Neural progenitor cell (in vitro differentiated cells): ENCODE measurements around the gene GABRE. TPM values are rescaled to one million over a fixed set of nuclear protein-coding genes. Genes with fewer than 3 reads are reported as not detected.

Source experiments
- DNase-seq: peaks from one replicate; pipeline ENCODE4 v3.0.0-alpha.2; 2016; ENCODE audit warnings: low spot score
- H2AFZ ChIP-seq: fragments of 200-600 bp; sonication (generic); replicated peaks from 2 replicates; pipeline ENCODE4 v1.6.1; 2016; ENCODE audit warnings: antibody characterized with exemption
- H3F3A ChIP-seq: fragments of 200-600 bp; sonication (generic); 2 replicates; pipeline ENCODE4 v1.6.1; 2016; ENCODE audit warnings: antibody characterized with exemption, low read depth
- H3K27ac ChIP-seq: fragments of 200-600 bp; sonication (generic); 2 replicates; pipeline ENCODE4 v1.5.1; 2016; ENCODE audit warnings: mild to moderate bottlenecking
- H3K27me3 ChIP-seq: fragments of 200-600 bp; sonication (generic); 2 replicates; pipeline ENCODE4 v1.6.1; 2016; ENCODE audit warnings: mild to moderate bottlenecking, moderate library complexity
- H3K36me3 ChIP-seq: fragments of 200-600 bp; sonication (generic); 2 replicates; pipeline ENCODE4 v1.5.1; 2016
- H3K4me1 ChIP-seq: fragments of 200-600 bp; sonication (generic); 2 replicates; pipeline ENCODE4 v1.6.1; 2016; ENCODE audit warnings: mixed run types
- H3K4me2 ChIP-seq: fragments of 200-600 bp; sonication (generic); 2 replicates; pipeline ENCODE4 v1.6.1; 2016
- H3K4me3 ChIP-seq: fragments of 200-600 bp; sonication (generic); 2 replicates; pipeline ENCODE4 v1.5.1; 2016
- H3K79me2 ChIP-seq: fragments of 200-600 bp; sonication (generic); 2 replicates; pipeline ENCODE4 v1.6.1; 2016; ENCODE audit warnings: low read depth
- H3K9ac ChIP-seq: fragments of 200-600 bp; sonication (generic); 2 replicates; pipeline ENCODE4 v1.6.1; 2016
- H3K9me3 ChIP-seq: fragments of 200-600 bp; sonication (generic); 2 replicates; pipeline ENCODE4 v1.5.1; 2016; ENCODE audit warnings: low read depth
- H4K20me1 ChIP-seq: fragments of 200-600 bp; sonication (generic); 2 replicates; pipeline ENCODE4 v1.6.1; 2016; ENCODE audit warnings: low read depth
- H3K27ac Mint-ChIP-seq: 3 replicates; pipeline ENCODE4 v1.8.0; 2021; ENCODE audit warnings: mixed read lengths
- H3K27me3 Mint-ChIP-seq: 2 replicates; pipeline ENCODE4 v1.8.0; 2022; ENCODE audit warnings: low read depth, mild to moderate bottlenecking, inconsistent platforms, moderate library complexity, mixed read lengths; ENCODE audit not compliant: insufficient read depth
- H3K36me3 Mint-ChIP-seq: 3 replicates; pipeline ENCODE4 v1.8.0; 2021; ENCODE audit warnings: mixed read lengths
- H3K4me1 Mint-ChIP-seq: 3 replicates; pipeline ENCODE4 v1.8.0; 2021; ENCODE audit warnings: mixed read lengths
- H3K4me3 Mint-ChIP-seq: 3 replicates; pipeline ENCODE4 v1.8.0; 2021; ENCODE audit warnings: mild to moderate bottlenecking, moderate library complexity, mixed read lengths
- H3K9me3 Mint-ChIP-seq: 3 replicates; pipeline ENCODE4 v1.8.0; 2020; ENCODE audit warnings: mixed read lengths
- EZH2 ChIP-seq: fragments of 200-600 bp; sonication (generic); IDR thresholded peaks from 2 replicates; pipeline ENCODE4 v1.6.1; 2017; ENCODE audit warnings: antibody characterized with exemption, mild to moderate bottlenecking, moderate library complexity
- EZH2phosphoT487 ChIP-seq: fragments of 200-600 bp; sonication (generic); IDR thresholded peaks from 2 replicates; pipeline ENCODE4 v1.6.1; 2017; ENCODE audit warnings: antibody characterized with exemption
- total RNA-seq: library from RNA; depleted of rRNA; stranded (reverse); fragments of >200 nt; gene quantifications from 2 replicates; pipeline ENCODE4 v1.2.3, GENCODE V29; 2015; ENCODE audit warnings: low replicate concordance
- TF ChIP-seq, protein P1 (sequence below): fragments of 200-600 bp; sonication (generic); IDR thresholded peaks from 2 replicates; pipeline ENCODE4 v1.5.1; 2017; ENCODE audit warnings: antibody characterized with exemption, mild to moderate bottlenecking

GABRE gene
- total RNA-seq, 1 donor from 2014 or later, result 0.92 TPM

DNA sequence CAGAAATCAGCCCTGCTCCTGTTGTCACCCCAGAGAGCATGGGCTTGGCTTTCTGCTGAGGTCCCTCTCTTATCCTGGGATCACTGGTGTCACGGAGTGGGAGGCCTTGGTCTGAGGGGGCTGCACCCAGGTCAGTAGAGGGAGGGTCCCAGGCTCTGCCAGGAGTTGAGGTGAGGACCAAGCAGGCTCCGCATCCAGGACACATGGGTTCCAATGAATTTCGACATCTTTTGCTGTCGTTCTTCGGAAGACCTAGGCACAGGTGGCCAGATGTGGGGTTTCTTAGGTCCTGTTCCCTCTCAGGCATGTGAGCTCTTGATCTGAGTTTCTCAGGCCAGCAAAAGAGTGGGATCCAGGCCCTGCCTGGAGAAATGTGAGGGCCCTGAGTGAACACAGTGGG, 51.8 kb downstream of the GABRE start:
- H3K4me1 Mint-ChIP-seq, result no peaks in the 10 kb centered on the region
- Histone ChIP-seq H3K9me3 (no peaks in the 10 kb centered on the region), H3K9ac (no peak overlapping the region), H3F3A (no peaks in the 10 kb centered on the region), H3K4me3 (no peak overlapping the region), H3K4me2 (no peak overlapping the region), H3K79me2 (no peaks in the 10 kb centered on the region), H3K27ac (no peak overlapping the region), H3K4me1 (no peaks in the 10 kb centered on the region), H3K27me3 (no peaks in the 10 kb centered on the region), H4K20me1 (no peaks in the 10 kb centered on the region), H2AFZ (no peak overlapping the region), H3K36me3 (no peaks in the 10 kb centered on the region)
- H3K27me3 Mint-ChIP-seq, result peaks cover 5% of the 10 kb centered on the region
- no peak overlapping the region for H3K27ac Mint-ChIP-seq
- no peak for DNase-seq
- H3K36me3 Mint-ChIP-seq, result no peaks in the 10 kb centered on the region
- TF ChIP-seq, protein P1, sequence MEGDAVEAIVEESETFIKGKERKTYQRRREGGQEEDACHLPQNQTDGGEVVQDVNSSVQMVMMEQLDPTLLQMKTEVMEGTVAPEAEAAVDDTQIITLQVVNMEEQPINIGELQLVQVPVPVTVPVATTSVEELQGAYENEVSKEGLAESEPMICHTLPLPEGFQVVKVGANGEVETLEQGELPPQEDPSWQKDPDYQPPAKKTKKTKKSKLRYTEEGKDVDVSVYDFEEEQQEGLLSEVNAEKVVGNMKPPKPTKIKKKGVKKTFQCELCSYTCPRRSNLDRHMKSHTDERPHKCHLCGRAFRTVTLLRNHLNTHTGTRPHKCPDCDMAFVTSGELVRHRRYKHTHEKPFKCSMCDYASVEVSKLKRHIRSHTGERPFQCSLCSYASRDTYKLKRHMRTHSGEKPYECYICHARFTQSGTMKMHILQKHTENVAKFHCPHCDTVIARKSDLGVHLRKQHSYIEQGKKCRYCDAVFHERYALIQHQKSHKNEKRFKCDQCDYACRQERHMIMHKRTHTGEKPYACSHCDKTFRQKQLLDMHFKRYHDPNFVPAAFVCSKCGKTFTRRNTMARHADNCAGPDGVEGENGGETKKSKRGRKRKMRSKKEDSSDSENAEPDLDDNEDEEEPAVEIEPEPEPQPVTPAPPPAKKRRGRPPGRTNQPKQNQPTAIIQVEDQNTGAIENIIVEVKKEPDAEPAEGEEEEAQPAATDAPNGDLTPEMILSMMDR, result no peak
- TF ChIP-seq EZH2phosphoT487 (no peak), EZH2 (no peak)
- H3K9me3 Mint-ChIP-seq, result peaks cover 4% of the 10 kb centered on the region
- H3K4me3 Mint-ChIP-seq, result no peak overlapping the region

DNA sequence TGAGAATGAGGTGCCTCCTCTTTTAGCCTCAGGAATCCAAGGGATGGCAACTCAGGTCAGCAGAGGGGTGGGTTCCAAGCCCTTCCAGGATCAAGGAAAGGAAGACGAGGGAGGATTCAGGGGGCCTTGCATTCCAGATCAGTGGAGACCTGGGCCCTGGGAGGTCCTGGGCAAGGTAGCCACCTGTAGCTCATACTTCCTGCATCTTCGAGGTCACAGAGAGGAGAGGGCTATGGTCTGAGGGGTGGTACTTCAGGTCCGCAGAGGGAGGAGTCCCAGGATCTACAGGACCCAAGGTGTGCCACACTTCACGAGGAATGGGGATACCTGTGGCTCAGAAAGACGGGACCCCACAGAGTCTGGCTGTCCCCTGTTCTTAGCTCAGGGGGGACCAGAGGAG, 52.6 kb downstream of the GABRE start:
- no peaks in the 10 kb centered on the region for H3K79me2 ChIP-seq
- H3K4me1 ChIP-seq, result no peaks in the 10 kb centered on the region
- H4K20me1 ChIP-seq, result no peaks in the 10 kb centered on the region
- no peaks in the 10 kb centered on the region for H3K27me3 ChIP-seq
- H3K4me3 ChIP-seq, result no peak overlapping the region
- TF ChIP-seq EZH2 (no peak), EZH2phosphoT487 (no peak)
- TF ChIP-seq, protein P1, result no peak
- no peak for DNase-seq
- no peaks in the 10 kb centered on the region for H3F3A ChIP-seq
- peaks cover 4% of the 10 kb centered on the region for H3K9me3 Mint-ChIP-seq
- H3K36me3 ChIP-seq, result no peaks in the 10 kb centered on the region
- H3K4me3 Mint-ChIP-seq, result no peak overlapping the region
- no peak overlapping the region for H3K4me2 ChIP-seq
- H2AFZ ChIP-seq, result no peak overlapping the region
- no peaks in the 10 kb centered on the region for H3K9me3 ChIP-seq
- H3K4me1 Mint-ChIP-seq, result no peaks in the 10 kb centered on the region
- H3K36me3 Mint-ChIP-seq, result no peaks in the 10 kb centered on the region
- H3K27ac Mint-ChIP-seq, result no peak overlapping the region
- H3K27ac ChIP-seq, result no peak overlapping the region
- H3K27me3 Mint-ChIP-seq, result peaks cover 3% of the 10 kb centered on the region
- H3K9ac ChIP-seq, result no peak overlapping the region

DNA sequence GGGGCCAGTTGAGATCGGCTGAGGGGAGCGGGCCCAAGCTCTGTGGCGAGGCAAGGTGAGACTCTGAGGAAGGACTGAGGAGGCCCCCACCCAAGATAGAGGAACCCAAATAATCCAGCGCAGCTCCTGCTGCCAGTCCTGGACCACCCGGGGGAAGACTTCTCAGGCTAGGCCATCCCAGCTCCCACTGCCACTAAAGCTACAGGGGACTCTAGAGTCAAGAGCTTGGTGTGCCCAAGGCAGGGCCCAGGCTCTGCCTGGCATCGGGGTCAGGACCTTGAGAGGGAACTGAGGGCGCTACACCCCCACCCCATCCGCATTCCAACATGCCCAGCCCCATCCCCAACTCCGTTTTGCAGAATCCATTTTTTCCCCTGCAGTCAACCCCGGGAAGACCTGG, 53.2 kb downstream of the GABRE start:
- no peaks in the 10 kb centered on the region for H3K4me1 ChIP-seq
- H3K4me3 Mint-ChIP-seq, result no peak overlapping the region
- H3K36me3 Mint-ChIP-seq, result no peaks in the 10 kb centered on the region
- no peaks in the 10 kb centered on the region for H3K79me2 ChIP-seq
- peaks cover 4% of the 10 kb centered on the region for H3K9me3 Mint-ChIP-seq
- H3K27ac ChIP-seq, result no peak overlapping the region
- no peaks in the 10 kb centered on the region for H3K36me3 ChIP-seq
- H2AFZ ChIP-seq, result no peak overlapping the region
- DNase-seq, result no peak
- H3K9ac ChIP-seq, result no peak overlapping the region
- H3K27ac Mint-ChIP-seq, result no peak overlapping the region
- H3K9me3 ChIP-seq, result no peaks in the 10 kb centered on the region
- no peaks in the 10 kb centered on the region for H3K4me1 Mint-ChIP-seq
- H3F3A ChIP-seq, result no peaks in the 10 kb centered on the region
- TF ChIP-seq, protein P1, result no peak
- TF ChIP-seq EZH2phosphoT487, result no peak
- no peak for TF ChIP-seq EZH2
- H4K20me1 ChIP-seq, result no peaks in the 10 kb centered on the region
- no peak overlapping the region for H3K4me3 ChIP-seq
- peaks cover 3% of the 10 kb centered on the region for H3K27me3 Mint-ChIP-seq
- no peaks in the 10 kb centered on the region for H3K27me3 ChIP-seq
- no peak overlapping the region for H3K4me2 ChIP-seq
